ENCODE results near the gene PIR. TPM values are rescaled to one million over a fixed set of nuclear protein-coding genes. Genes with fewer than 3 reads are reported as not detected.

The PIR gene
- total and polyA plus RNA-seq, 2 of the 8 experiments (the other 6 are each of a cell fraction or from before 2014, with no cell fraction given), result 6.4 to 10.3 TPM

DNA sequence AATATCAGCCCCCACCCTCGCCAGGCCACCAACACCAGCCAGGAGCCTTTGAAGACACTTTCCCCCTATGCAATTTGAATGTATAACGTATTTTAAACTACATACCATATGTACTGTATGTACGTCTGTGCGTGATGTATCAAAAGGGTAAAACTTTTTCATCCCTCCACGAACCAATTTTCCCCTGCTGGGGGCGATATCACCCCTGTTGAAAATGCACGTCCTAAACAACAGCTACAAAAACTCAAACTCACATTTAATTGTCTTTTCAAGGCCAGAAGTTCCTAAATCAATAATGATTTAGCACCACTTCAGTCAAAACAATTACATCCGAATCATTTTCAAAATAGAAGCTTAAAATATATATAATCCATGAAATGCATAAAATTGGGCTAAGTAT lies 110.3 kb downstream of the PIR start:
- Histone ChIP-seq H4K20me1 (replicated peaks in 1 of 2; ENCODE audit: control insufficient read depth in 1 of 2, insufficient read depth in 2 of 2, low read length in 2 of 2) (no peaks in the 10 kb centered on the region), H2AK5ac (ENCODE audit: low read depth, low read length) (no peak overlapping the region), H3K9ac (replicated peaks in 1 of 4; ENCODE audit: extremely low read depth in 1 of 4, low read depth in 3 of 4, low read length in 3 of 4) (no peak overlapping the region), H3K4me1 (replicated peaks in 1 of 4; ENCODE audit: control insufficient read depth in 3 of 4, insufficient read depth in 4 of 4, low read length in 3 of 4) (peaks cover 0 to 2% (median 0%) of the 10 kb centered on the region in 4 experiments; a peak in 1 of 7 replicates), H4K8ac (ENCODE audit: extremely low read depth, insufficient read depth, low read length) (no peak overlapping the region), H3K9me3 (ENCODE audit: insufficient read depth in 2 of 2, low read depth in 1 of 2, low read length in 1 of 2) (no peaks in the 10 kb centered on the region), H2BK5ac (ENCODE audit: low read depth, low read length) (no peak overlapping the region), H4K5ac (ENCODE audit: insufficient read length, low read depth, low read length) (no peak overlapping the region), H3K18ac (ENCODE audit: extremely low read depth, low read length) (no peak overlapping the region), H3K4me2 (ENCODE audit: insufficient read depth in 1 of 2, low read depth in 2 of 2, low read length in 2 of 2) (no peak overlapping the region), H2BK120ac (replicated peaks; ENCODE audit: low read depth, low read length) (no peak overlapping the region), H3K79me2 (ENCODE audit: control insufficient read depth in 1 of 2, insufficient read depth in 2 of 2, low read length in 2 of 2) (no peaks in the 10 kb centered on the region), H3K36me3 (ENCODE audit: control insufficient read depth in 2 of 4, insufficient read depth in 4 of 4, low read length in 3 of 4) (no peaks in the 10 kb centered on the region), H3K27me3 (replicated peaks in 1 of 4; ENCODE audit: control insufficient read depth in 3 of 4, extremely low read depth in 1 of 4, insufficient read depth in 3 of 4, low read length in 3 of 4) (no peaks in the 10 kb centered on the region), H3K79me1 (ENCODE audit: low read depth, low read length) (no peaks in the 10 kb centered on the region), H2BK12ac (ENCODE audit: low read depth, low read length) (no peak overlapping the region), H2BK20ac (ENCODE audit: low read length) (no peak overlapping the region), H4K91ac (replicated peaks; ENCODE audit: insufficient read length, low read length) (no peak overlapping the region), H3K4me3 (ENCODE audit: extremely low read depth in 1 of 4, insufficient read depth in 2 of 4, low read depth in 3 of 4, low read length in 4 of 4) (no peak overlapping the region), H3K4ac (replicated peaks; ENCODE audit: insufficient read length, low read depth, low read length) (no peak overlapping the region), H2AFZ (ENCODE audit: low read length) (no peak overlapping the region), H3K23ac (ENCODE audit: insufficient read length) (no peak overlapping the region), H3K23me2 (ENCODE audit: low read depth, low read length) (no peaks in the 10 kb centered on the region), H3K27ac (ENCODE audit: low read depth, low read length) (no peak overlapping the region), H2BK15ac (ENCODE audit: low read length) (no peak overlapping the region), H3K56ac (replicated peaks; ENCODE audit: insufficient read length, low read depth, low read length) (no peak overlapping the region), H3K14ac (ENCODE audit: insufficient read length) (no peak overlapping the region)
- 81% methylated on average over 8 of the region's 8 CpGs; no CpG with 5 or more reads in 1 of the 2 experiments for WGBS, 2 experiments (ENCODE audit: extremely low coverage in 1 of 2, insufficient coverage in 1 of 2, insufficient read length in 1 of 2, insufficient replicate concordance in 2 of 2, low coverage in 1 of 2, low lambda C conversion rate in 2 of 2, missing lambda C conversion rate in 1 of 2)
- DNase-seq (ENCODE audit: low read depth in 1 of 2, low spot score in 2 of 2), result no peak
- ChIA-PET CTCF (ENCODE audit: partially characterized antibody) (interaction anchor here (0.6 to 3.8 kb wide), 22 partner anchors 9 to 352 kb away, joined by 3 to 17 read pairs (median 4); no protein-coding TSS in a partner anchor), POLR2A (ENCODE audit: partially characterized antibody) (no interaction called here)
- TF ChIP-seq JUN (IDR thresholded peaks at IDR 0.05; ENCODE audit: low read depth, low read length) (no peak), RAD21 (IDR thresholded peaks at IDR 0.05 in 1 of 2, conservative IDR thresholded peaks at IDR 0.05 in 1 of 2; ENCODE audit: low read depth in 2 of 2, low read length in 2 of 2) (peak; percentile 43 to 50; a peak in 3 of 4 replicates)
- TF ChIP-seq, protein P1, sequence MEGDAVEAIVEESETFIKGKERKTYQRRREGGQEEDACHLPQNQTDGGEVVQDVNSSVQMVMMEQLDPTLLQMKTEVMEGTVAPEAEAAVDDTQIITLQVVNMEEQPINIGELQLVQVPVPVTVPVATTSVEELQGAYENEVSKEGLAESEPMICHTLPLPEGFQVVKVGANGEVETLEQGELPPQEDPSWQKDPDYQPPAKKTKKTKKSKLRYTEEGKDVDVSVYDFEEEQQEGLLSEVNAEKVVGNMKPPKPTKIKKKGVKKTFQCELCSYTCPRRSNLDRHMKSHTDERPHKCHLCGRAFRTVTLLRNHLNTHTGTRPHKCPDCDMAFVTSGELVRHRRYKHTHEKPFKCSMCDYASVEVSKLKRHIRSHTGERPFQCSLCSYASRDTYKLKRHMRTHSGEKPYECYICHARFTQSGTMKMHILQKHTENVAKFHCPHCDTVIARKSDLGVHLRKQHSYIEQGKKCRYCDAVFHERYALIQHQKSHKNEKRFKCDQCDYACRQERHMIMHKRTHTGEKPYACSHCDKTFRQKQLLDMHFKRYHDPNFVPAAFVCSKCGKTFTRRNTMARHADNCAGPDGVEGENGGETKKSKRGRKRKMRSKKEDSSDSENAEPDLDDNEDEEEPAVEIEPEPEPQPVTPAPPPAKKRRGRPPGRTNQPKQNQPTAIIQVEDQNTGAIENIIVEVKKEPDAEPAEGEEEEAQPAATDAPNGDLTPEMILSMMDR (IDR thresholded peaks at IDR 0.05; ENCODE audit: control extremely low read depth in 1 of 3, insufficient read depth in 1 of 3, low read depth in 1 of 3, low read length in 3 of 3), result peak in 2 of 3 experiments; percentile 30 to 46; a peak in 2 of 4 replicates
- peak; percentile 66 for FAIRE-seq

Measured in H1 (cell line).